Renal cortical epithelial cell (primary cell): ENCODE results near the gene TMPRSS13. TPM values are rescaled to one million over a fixed set of nuclear protein-coding genes. Genes with fewer than 3 reads are reported as not detected.
"Not testable (repeated sequence)": the region's sequence is repeated elsewhere in the genome, so short reads cannot be mapped to it uniquely, and the experiment has no call there.

Experiments
- DNase-seq: peaks from one replicate; pipeline ENCODE4 v3.0.0-alpha.2; 2011; ENCODE audit warnings: low read depth
- total RNA-seq: library from RNA; depleted of rRNA; stranded (reverse); fragments of >200 nt; gene quantifications from 2 replicates; pipeline ENCODE4 v1.2.3, GENCODE V29; 2014

The TMPRSS13 gene
- total RNA-seq, 1 donor from 2014 or later: not detected

GRCh38 chr11:117872975-117873827 lies 56.0 kb downstream of the TMPRSS13 start:
- DNase-seq: no peak

GRCh38 chr11:117872420-117872961 lies 56.7 kb downstream of the TMPRSS13 start:
- no peak for DNase-seq

- DNase-seq: no peak
Observed at GRCh38 chr11:117871784-117872183, 57.4 kb downstream of the TMPRSS13 start.

GRCh38 chr11:117871160-117871559 lies 58.0 kb downstream of the TMPRSS13 start:
- no peak for DNase-seq

GRCh38 chr11:117870103-117870952 lies 58.9 kb downstream of the TMPRSS13 start:
- no peak for DNase-seq

- DNase-seq: no peak
Observed at GRCh38 chr11:117869604-117870003, 59.6 kb downstream of the TMPRSS13 start.

- no peak for DNase-seq
Observed at GRCh38 chr11:117868815-117869561, 60.2 kb downstream of the TMPRSS13 start.

GRCh38 chr11:117868088-117868487 lies 61.1 kb downstream of the TMPRSS13 start:
- DNase-seq: no peak

GRCh38 chr11:117866526-117866925 lies 62.7 kb downstream of the TMPRSS13 start:
- DNase-seq: no peak

- not testable (repeated sequence) for DNase-seq
Observed at GRCh38 chr11:117865546-117865945, 63.7 kb downstream of the TMPRSS13 start.

GRCh38 chr11:117863383-117863782 lies 65.8 kb downstream of the TMPRSS13 start:
- DNase-seq: no peak

- DNase-seq: no peak
Observed at GRCh38 chr11:117862753-117863152, 66.4 kb downstream of the TMPRSS13 start.

- no peak for DNase-seq
Observed at GRCh38 chr11:117862019-117862725, 67.0 kb downstream of the TMPRSS13 start.

- DNase-seq: no peak
Observed at GRCh38 chr11:117861151-117862018, 67.8 kb downstream of the TMPRSS13 start.

- no peak for DNase-seq
Observed at GRCh38 chr11:117860139-117860538, 69.1 kb downstream of the TMPRSS13 start.

GRCh38 chr11:117859488-117860112 lies 69.6 kb downstream of the TMPRSS13 start:
- DNase-seq: no peak

GRCh38 chr11:117859061-117859460 lies 70.1 kb downstream of the TMPRSS13 start:
- no peak for DNase-seq

- DNase-seq: no peak
Observed at GRCh38 chr11:117857734-117858414, 71.3 kb downstream of the TMPRSS13 start.
